AG09319 (cell line): ENCODE data around the gene TLE1.

Experiments used
- DNase-seq: peaks from one replicate; pipeline ENCODE4 v3.0.0-alpha.2; 2010; ENCODE audit warnings: low read depth; ENCODE audit errors: extremely low read depth
- CTCF ChIP-seq: IDR thresholded peaks from 2 replicates; pipeline ENCODE4 v1.5.1; 2011; ENCODE audit warnings: low read depth, mild to moderate bottlenecking, inconsistent platforms, low read length, moderate library complexity

The TLE1 gene

DNA sequence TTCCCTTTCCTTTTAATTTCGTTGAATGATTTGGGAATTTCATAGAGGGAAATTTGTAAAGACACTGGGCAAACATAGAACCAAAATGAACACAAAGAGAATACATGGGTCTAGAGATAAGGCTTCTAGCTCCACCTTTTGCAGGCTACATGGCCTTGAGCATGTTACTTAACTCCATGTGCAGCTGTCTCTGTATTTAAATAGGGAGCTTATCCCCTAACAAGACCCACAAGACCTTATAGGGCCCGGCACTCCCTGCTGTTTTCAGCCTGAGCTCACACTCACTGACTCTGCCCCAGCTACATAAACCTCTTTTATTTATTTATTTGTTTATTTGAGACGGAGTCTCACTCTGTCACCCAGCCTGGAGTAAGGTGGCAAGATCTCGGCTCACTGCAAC lies 30.6 kb upstream of the TLE1 start:
- no peak for TF ChIP-seq CTCF
- DNase-seq, result no peak

DNA sequence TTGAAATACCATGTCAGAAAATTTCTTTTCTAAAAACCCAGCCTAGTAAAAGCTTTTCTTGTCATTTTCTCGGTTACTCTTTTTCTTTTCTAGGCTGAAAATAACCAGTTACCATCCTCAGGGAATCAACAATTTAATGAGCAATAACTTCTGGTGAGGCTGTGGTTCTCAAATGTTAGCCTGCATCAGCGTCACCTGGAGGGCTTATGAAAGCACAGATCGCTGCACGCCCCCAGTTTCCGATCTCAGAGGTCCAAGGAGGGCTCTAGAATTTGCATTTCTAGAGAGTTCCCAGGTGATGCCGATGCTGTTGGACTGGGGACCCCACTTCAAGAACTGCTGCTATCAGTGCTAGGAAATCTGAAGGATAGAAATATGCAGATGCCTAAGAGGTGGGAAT lies 28.9 kb upstream of the TLE1 start:
- TF ChIP-seq CTCF, result no peak
- DNase-seq, result no peak

- TF ChIP-seq CTCF, result no peak
- no peak for DNase-seq
Observed at GRCh38 chr9:81717747-81718077, 28.4 kb upstream of the TLE1 start.

DNA sequence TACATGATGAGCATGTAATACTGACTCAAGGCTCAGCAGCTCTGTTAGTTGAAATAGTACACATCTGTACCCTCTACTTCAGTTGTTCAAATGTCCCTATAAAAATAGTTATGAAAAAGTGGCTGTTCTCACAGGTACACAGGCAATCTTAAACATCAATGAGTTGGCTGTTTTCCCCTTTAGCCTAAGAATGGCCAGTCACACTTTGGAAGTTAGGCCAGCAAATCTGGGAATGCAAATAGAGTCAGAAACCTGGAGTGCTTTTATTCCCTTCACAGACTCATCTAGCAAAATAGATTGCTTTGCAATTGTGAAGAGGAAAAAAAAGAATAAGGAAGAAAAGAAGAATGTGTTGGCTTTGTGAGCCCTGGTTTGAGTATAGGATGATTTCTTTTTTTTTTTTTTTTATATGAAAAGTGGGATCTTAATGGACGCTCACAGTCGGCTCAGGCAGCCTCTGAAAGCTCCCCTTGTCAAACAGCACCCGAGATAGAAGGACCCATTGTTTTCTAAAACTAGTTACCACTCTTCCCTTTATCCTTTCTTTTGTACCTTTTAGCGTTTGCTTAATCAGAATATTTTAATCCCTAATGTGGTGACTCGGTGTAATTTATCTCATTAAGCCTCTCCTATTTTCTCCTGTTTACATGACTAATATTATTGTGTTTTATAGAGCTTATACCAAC lies 27.9 kb upstream of the TLE1 start:
- DNase-seq, result no peak
- TF ChIP-seq CTCF, result no peak

- DNase-seq, result no peak
- no peak for TF ChIP-seq CTCF
Observed at GRCh38 chr9:81716409-81716808, 27.1 kb upstream of the TLE1 start.

- no peak for TF ChIP-seq CTCF
- no peak for DNase-seq
Observed at GRCh38 chr9:81705578-81705977, 16.2 kb upstream of the TLE1 start.

DNA sequence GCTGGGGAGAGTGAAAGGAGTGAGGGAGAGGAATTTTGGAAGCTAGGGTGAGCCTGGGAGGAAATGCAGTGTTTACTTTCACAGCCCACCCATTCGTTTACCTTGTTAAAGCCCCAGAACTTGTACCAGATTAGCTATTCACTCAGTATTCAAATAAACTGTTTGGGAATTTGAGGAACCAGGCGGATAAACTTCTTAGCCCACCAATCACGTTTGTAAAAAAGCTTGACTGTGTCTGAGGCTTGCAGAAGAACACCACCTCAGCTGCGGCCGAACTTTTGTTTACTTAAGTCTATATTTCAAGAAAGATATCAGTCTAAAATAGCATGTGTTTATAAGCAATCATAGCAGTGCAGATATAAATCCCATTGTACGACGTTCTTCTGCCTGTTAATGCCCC lies 5.2 kb upstream of the TLE1 start:
- no peak for TF ChIP-seq CTCF
- DNase-seq, result no peak
